ENCODE measurements around the gene TBXAS1.

The TBXAS1 gene

GRCh38 chr7:140026935-140027334 lies 197.9 kb downstream of the TBXAS1 start:
- DNase-seq, result no peak

DNA sequence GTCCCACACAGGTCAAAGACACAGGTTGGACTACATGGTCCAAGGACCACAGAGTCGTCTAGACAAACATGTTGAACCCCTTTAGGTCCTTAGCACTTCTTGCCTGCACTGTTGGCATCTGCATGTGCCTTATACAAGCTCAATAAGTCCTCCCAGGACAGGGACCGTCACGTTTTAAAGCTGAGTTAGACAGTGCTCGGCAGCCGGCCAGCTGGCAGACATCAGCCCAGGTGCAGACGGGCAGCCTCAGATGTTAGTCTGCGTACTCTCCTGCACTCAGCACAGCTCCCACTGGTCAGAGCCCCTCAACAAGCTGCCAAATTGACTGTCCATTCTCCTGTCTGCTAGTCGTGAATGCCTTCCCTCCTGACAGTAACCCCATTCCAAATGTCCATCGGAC lies 198.8 kb downstream of the TBXAS1 start:
- no peak for DNase-seq

- no peak for DNase-seq
Measured at GRCh38 chr7:140028311-140028710, 199.2 kb downstream of the TBXAS1 start.

GRCh38 chr7:140029072-140029471 lies 200.0 kb downstream of the TBXAS1 start:
- no peak for DNase-seq

DNA sequence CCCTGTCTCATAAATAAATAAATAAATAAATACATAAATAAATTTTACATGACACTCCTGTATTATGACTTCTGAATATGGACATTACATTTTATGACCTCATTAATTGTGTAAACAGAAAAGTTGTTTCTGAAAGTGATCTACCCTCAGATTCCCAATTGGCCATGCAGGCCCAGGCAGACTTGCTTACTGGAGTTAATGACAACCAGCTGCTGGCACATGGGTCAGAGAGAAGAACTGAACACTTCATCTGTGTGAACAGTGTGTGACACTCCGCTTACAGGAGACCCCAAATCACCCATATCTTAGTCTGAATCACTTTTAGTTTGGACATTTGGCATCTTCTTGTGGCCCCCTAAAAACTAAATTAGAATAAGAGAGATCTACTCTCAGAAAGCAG lies 202.3 kb downstream of the TBXAS1 start:
- no peak for DNase-seq

DNA sequence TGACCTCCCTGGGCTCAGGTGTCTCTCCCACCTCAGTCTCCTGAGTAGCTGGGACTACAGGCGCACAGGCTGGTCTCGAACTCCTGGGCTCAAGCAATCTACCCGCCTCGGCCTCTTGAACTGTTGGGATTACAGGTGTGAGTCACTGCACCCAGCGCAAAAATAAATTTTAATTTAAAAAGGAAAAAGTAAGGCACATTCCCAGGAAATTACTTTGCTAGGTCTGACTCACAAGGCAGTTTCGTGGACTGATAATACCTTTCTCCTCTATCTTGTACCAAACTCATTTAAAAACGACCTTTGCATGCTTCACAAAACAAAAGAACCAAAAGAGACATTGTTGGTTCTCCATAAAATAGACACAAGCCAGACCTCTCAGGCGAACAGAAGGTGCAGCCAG lies 204.0 kb downstream of the TBXAS1 start:
- DNase-seq, result peak; percentile 75

- DNase-seq, result no peak
Measured at GRCh38 chr7:140033779-140034363, 204.8 kb downstream of the TBXAS1 start.

GRCh38 chr7:140034421-140034820 lies 205.4 kb downstream of the TBXAS1 start:
- DNase-seq, result no peak

DNA sequence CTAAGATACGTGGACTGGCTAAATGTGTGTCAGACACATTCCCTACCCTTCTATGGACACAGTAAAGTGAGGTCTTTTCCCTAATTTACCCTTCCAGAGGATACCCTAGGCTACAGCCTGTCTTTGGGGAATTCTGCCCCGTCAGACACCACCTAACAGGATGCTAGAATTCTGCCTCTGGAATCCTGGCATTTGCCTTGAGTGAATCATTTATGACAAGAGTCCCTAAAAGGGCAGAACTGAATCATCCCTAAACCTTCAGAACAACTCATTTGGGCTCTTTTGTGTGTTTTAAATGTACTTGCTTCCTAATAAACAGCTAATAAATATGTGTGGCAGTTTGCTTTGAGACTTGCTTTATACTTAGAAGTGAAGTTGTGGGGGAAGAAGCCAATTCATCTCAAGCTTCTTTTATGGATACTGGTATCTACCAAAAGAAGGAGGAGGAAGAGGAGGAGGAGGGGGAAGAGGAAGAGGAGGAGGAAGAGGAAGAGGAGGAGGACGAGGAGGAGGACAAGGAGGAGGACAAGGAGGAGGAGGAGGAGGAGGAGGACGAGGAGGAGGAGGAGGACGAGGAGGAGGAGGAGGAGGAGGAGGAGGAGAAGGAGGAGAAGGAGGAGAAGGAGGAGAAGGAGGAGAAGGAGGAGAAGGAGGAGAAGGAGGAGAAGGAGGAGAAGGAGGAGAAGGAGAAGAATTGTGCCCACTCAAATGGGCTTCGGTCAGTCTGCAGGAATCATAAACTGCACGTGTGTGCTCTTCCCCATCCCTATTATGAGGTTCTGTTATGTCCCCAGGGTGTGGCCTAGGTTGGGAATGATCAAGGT lies 206.5 kb downstream of the TBXAS1 start:
- DNase-seq, result peak; percentile 68

- DNase-seq, result no peak
Measured at GRCh38 chr7:140036224-140036962, 207.3 kb downstream of the TBXAS1 start.

DNA sequence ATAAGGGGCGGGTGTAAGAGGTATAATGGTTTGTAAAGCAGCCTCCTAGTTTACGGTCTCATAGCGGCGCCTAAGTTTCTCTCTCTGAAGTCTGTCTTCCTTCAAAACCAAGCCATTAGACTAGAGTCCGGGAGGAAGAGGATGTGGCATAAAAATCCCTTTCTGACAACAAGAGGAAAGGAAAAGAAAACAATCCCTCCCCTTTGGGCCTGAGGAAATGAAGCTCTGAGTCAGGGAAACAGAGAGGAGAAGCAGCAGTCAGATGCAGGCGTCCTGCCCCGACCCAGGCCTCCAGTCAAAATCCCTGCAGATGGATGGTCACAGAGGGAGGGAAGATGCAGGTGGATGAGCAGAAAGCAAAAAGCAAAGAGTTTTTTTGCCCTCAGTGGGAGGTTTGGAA lies 210.0 kb downstream of the TBXAS1 start:
- no peak for DNase-seq

- no peak for DNase-seq
Measured at GRCh38 chr7:140039896-140040295, 210.8 kb downstream of the TBXAS1 start.

GRCh38 chr7:140041659-140042385 lies 212.8 kb downstream of the TBXAS1 start:
- DNase-seq, result no peak

DNA sequence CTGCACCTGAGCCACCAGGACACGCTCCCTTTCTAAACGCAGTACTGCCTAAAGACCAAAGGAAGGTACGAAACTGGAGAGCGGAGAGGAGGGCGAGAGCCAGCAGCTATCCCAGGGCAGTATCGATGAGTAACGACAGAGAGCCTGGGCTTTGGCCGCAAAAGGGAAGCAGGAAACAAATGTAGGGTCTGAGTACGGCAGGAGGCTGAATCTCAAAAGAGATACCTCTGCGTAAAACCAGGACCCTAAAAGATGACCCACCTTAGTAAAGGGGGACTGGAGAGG lies 213.3 kb downstream of the TBXAS1 start:
- DNase-seq, result no peak

- DNase-seq, result no peak
Measured at GRCh38 chr7:140044251-140044650, 215.2 kb downstream of the TBXAS1 start.

DNA sequence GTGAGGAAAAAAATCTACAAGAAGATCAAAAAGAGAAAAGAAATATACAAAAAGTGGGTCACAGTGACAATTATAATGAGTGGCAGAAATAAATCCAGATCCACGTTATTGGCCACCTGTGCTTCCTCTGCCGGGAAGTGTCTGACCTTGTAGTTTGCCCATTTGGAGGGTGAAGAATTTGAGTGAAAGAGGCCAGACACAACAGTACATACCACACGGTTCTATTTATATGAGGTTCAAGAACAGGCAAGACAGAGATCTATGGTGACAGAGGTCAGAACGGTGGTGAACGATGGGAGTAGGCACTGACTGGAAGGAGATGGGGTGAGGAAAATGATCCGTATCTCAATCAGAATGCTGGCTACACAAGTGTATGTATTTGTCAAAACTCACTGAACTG lies 216.6 kb downstream of the TBXAS1 start:
- DNase-seq, result no peak

DNA sequence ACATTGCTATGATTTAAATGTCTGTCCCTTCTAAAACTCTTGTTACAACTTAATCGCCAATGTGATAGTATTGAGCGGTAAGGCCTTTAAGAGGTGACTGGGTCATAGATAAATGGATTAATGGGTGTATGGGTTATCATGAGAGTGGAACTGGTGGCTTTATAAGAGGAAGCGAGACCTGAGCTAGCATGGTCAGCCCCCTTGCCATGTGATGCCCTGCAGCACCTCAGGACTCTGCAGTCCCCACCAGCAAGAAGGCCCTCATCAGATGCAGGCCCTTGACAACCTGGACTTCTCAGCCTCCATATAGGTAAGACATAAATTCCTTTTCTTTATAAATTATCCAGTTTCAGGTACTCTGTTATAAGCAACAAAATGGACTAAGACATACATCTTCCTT lies 218.1 kb downstream of the TBXAS1 start:
- DNase-seq, result no peak

GRCh38 chr7:140048138-140048537 lies 219.1 kb downstream of the TBXAS1 start:
- DNase-seq, result no peak

- DNase-seq, result no peak
Measured at GRCh38 chr7:140048989-140049338, 219.9 kb downstream of the TBXAS1 start.

- no peak for DNase-seq
Measured at GRCh38 chr7:140049339-140050024, 220.4 kb downstream of the TBXAS1 start.

- DNase-seq, result no peak
Measured at GRCh38 chr7:140050100-140050499, 221.0 kb downstream of the TBXAS1 start.

DNA sequence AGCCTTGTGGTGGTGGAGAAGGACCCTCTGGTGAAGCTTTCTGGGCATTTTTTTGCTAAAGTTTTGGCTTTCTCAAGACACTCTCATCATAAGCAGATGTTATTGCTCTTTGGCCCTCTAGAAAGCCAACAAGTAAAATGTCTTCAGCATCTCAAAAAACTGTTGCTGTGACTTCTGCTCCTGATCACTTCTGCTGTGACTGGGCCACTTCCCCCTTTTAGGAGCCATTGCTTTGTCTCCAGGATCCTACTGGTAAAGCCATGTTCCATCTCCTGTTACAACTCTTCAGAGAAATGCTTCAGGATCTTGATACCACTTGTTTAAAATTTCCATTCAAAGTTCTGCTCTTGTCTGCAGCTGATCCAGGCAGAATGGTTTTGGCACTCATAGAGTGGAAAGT lies 222.8 kb downstream of the TBXAS1 start:
- no peak for DNase-seq
